ENCODE measurements around the gene KRTCAP2. TPM values are rescaled to one million over a fixed set of nuclear protein-coding genes. Genes with fewer than 3 reads are reported as not detected.

KRTCAP2 gene
- total RNA-seq, 1 donor: 65.6 TPM

- TF ChIP-seq CTCF (IDR thresholded peaks at IDR 0.05; ENCODE audit: insufficient read depth, low read depth, low read length): no peak
- DNase-seq (ENCODE audit: low read depth): no peak
- peak overlapping the region; percentile 98 for H3K4me3 ChIP-seq (ENCODE audit: low read depth, low read length)
These were observed 1.5 kb upstream of the KRTCAP2 start for GRCh38 chr1:155174324-155175280.

GRCh38 chr1:155173478-155174323, 597 bp upstream of the KRTCAP2 start, which contains the start of gene TRIM46:
Gene TRIM46, plus strand, starts transcription at chr1:155173849. Its CDS starts 118 bp downstream, at chr1:155173967.
- TF ChIP-seq CTCF (IDR thresholded peaks at IDR 0.05; ENCODE audit: insufficient read depth, low read depth, low read length): no peak
- H3K4me3 ChIP-seq (ENCODE audit: low read depth, low read length): peak within 1 kb of the TSS; percentile 98
- DNase-seq (ENCODE audit: low read depth): peak; percentile 12

- TF ChIP-seq CTCF (IDR thresholded peaks at IDR 0.05; ENCODE audit: insufficient read depth, low read depth, low read length): no peak
- DNase-seq (ENCODE audit: low read depth): no peak
- H3K4me3 ChIP-seq (ENCODE audit: low read depth, low read length): peak overlapping the region; percentile 98
These were observed 1.0 kb downstream of the KRTCAP2 start for GRCh38 chr1:155171836-155172731.

- no peak for DNase-seq (ENCODE audit: low read depth)
- no peak for TF ChIP-seq CTCF (IDR thresholded peaks at IDR 0.05; ENCODE audit: insufficient read depth, low read depth, low read length)
- H3K4me3 ChIP-seq (ENCODE audit: low read depth, low read length): no peak overlapping the region
These were observed 2.3 kb downstream of the KRTCAP2 start for GRCh38 chr1:155170806-155171205.

GRCh38 chr1:155170101-155170785, 2.9 kb downstream of the KRTCAP2 start:
- no peak for DNase-seq (ENCODE audit: low read depth)
- no peak for TF ChIP-seq CTCF (IDR thresholded peaks at IDR 0.05; ENCODE audit: insufficient read depth, low read depth, low read length)
- H3K4me3 ChIP-seq (ENCODE audit: low read depth, low read length): no peak overlapping the region
